ENCODE data around the gene GALNT6. TPM values are rescaled to one million over a fixed set of nuclear protein-coding genes. Genes with fewer than 3 reads are reported as not detected.

GALNT6 gene
- total RNA-seq, 1 donor from 2014 or later, result 32.4 TPM

- no peak for DNase-seq (ENCODE audit: low read depth)
- no peak overlapping the region for H3K4me3 ChIP-seq (ENCODE audit: low read depth, low read length)
- TF ChIP-seq, protein P1, sequence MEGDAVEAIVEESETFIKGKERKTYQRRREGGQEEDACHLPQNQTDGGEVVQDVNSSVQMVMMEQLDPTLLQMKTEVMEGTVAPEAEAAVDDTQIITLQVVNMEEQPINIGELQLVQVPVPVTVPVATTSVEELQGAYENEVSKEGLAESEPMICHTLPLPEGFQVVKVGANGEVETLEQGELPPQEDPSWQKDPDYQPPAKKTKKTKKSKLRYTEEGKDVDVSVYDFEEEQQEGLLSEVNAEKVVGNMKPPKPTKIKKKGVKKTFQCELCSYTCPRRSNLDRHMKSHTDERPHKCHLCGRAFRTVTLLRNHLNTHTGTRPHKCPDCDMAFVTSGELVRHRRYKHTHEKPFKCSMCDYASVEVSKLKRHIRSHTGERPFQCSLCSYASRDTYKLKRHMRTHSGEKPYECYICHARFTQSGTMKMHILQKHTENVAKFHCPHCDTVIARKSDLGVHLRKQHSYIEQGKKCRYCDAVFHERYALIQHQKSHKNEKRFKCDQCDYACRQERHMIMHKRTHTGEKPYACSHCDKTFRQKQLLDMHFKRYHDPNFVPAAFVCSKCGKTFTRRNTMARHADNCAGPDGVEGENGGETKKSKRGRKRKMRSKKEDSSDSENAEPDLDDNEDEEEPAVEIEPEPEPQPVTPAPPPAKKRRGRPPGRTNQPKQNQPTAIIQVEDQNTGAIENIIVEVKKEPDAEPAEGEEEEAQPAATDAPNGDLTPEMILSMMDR (conservative IDR thresholded peaks at IDR 0.05; ENCODE audit: low read depth, low read length), result no peak
These were observed 16.4 kb downstream of the GALNT6 start for GRCh38 chr12:51374856-51375255.

DNA sequence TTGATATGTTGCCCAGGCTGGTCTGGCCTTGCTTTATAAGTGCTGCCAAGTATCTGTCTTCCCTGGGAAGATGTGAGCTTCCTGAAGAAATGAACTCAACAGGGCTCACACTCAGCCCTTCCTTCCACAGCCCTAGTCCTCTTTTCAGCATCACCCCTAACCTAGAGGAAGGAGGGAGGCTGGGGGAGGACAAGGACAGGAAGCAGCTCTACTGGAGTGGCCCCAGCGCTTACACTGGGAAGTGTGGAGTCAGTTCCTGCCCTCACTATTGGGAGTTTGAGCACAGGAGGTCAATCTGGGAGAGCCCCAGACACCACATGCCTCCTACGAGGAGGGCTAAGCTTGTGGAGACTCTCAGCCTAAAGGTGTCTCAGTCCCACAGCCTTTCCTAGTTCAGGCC lies 16.8 kb downstream of the GALNT6 start:
- no peak for DNase-seq (ENCODE audit: low read depth)
- no peak overlapping the region for H3K4me3 ChIP-seq (ENCODE audit: low read depth, low read length)
- TF ChIP-seq, protein P1 (conservative IDR thresholded peaks at IDR 0.05; ENCODE audit: low read depth, low read length), result no peak

DNA sequence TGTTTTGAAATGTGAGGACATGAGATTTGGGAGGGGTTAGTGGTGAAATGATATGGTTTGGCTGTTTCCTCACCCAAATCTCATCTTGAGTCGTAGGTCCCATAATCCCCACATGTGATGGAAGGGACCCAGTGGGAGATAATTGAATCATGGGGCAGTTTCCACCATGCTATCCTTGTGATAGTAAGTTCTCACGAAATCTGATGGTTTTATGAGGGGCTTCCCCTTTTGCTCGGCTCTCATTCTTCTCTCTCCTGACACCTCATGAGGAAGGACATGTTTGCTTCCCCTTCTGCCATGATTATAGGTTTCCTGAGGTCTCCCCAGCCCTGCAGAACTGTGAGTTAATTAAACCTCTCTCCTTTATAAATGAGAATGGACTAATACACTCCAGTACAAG lies 18.0 kb downstream of the GALNT6 start:
- no peak overlapping the region for H3K4me3 ChIP-seq (ENCODE audit: low read depth, low read length)
- DNase-seq (ENCODE audit: low read depth), result no peak
- TF ChIP-seq, protein P1 (conservative IDR thresholded peaks at IDR 0.05; ENCODE audit: low read depth, low read length), result no peak

DNA sequence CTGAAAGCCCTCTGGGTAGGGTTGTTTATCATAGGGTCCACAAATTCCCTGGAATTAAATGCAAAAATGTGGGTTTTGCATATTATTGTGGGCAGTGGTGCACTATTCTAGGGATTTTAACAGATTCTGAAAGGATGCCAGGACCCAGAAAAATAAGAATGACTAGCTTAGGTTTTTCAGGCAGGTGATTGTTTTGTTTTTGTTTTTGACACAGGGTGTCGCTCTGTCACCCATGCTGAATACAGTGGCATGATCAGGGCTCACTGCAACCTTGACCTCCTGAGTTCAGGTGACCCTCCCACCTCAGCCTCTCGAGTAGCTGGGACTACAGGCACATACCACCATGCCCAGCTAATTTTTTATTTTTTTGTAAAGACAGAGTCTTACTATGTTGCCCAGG lies 19.2 kb downstream of the GALNT6 start:
- DNase-seq (ENCODE audit: low read depth), result no peak
- TF ChIP-seq, protein P1 (conservative IDR thresholded peaks at IDR 0.05; ENCODE audit: low read depth, low read length), result peak; percentile 12
- H3K4me3 ChIP-seq (ENCODE audit: low read depth, low read length), result no peak overlapping the region

GRCh38 chr12:51371295-51371953 lies 19.8 kb downstream of the GALNT6 start:
- H3K4me3 ChIP-seq (ENCODE audit: low read depth, low read length), result no peak overlapping the region
- TF ChIP-seq, protein P1 (conservative IDR thresholded peaks at IDR 0.05; ENCODE audit: low read depth, low read length), result no peak
- DNase-seq (ENCODE audit: low read depth), result peak; percentile 98

GRCh38 chr12:51370667-51371066 lies 20.5 kb downstream of the GALNT6 start:
- TF ChIP-seq, protein P1 (conservative IDR thresholded peaks at IDR 0.05; ENCODE audit: low read depth, low read length), result no peak
- no peak overlapping the region for H3K4me3 ChIP-seq (ENCODE audit: low read depth, low read length)
- DNase-seq (ENCODE audit: low read depth), result no peak

GRCh38 chr12:51369581-51369980 lies 21.6 kb downstream of the GALNT6 start:
- TF ChIP-seq, protein P1 (conservative IDR thresholded peaks at IDR 0.05; ENCODE audit: low read depth, low read length), result no peak
- H3K4me3 ChIP-seq (ENCODE audit: low read depth, low read length), result no peak overlapping the region
- DNase-seq (ENCODE audit: low read depth), result no peak

All from epithelial cell of proximal tubule (primary cell).